HEK293 (cell line): ENCODE data around the gene IFNLR1.

Experiments used
- CTCF ChIA-PET: fragments of 350-600 bp; formaldehyde crosslinking; extraction: SDS; loops from one replicate; lab custom pipeline; 2021; ENCODE audit warnings: antibody characterized with exemption; lab: Yijun Ruan, JAX
- POLR2A ChIA-PET: fragments of 300-600 bp; formaldehyde crosslinking; extraction: SDS; loops from one replicate; lab custom pipeline; 2020; ENCODE audit warnings: antibody characterized with exemption, inconsistent platforms; lab: Yijun Ruan, JAX
- H3K27ac ChIP-seq: fragments of 200-500 bp; sonication (Bioruptor generic); 2 replicates; pipeline ENCODE4 v1.5.1; 2014; ENCODE audit warnings: low read depth, low read length, control low read depth, inconsistent platforms; ENCODE audit errors: extremely low read depth
- H3K36me3 ChIP-seq, 2 experiments: fragments of 200-500 bp in 1 of 2; sonication (Bioruptor generic) in 1 of 2; 1 replicate in 1 of 2; 2 replicates in 1 of 2; pipeline ENCODE4 v1.5.1; 2014 to 2017; ENCODE audit warnings: inconsistent platforms in 2 of 2, low read length in 2 of 2; ENCODE audit not compliant: control insufficient read depth in 2 of 2, insufficient read depth in 1 of 2
- H3K4me1 ChIP-seq: fragments of 200-500 bp; sonication (Bioruptor generic); 2 replicates; pipeline ENCODE4 v1.5.1; 2014; ENCODE audit warnings: mild to moderate bottlenecking, low read length, inconsistent platforms; ENCODE audit not compliant: control insufficient read depth, insufficient read depth
- H3K4me3 ChIP-seq: 2 replicates; pipeline ENCODE4 v1.5.1; 2011; ENCODE audit warnings: low read depth, mild to moderate bottlenecking, control low read depth, low read length, moderate library complexity
- H3K9me3 ChIP-seq: fragments of 200-500 bp; sonication (Bioruptor generic); 2 replicates; pipeline ENCODE4 v1.5.1; 2014; ENCODE audit warnings: low read depth, low read length, inconsistent platforms; ENCODE audit not compliant: control insufficient read depth, insufficient read depth
- EGR2 ChIP-seq: fragments of 450-650 bp; formaldehyde crosslinking; IDR thresholded peaks from 2 replicates; pipeline ENCODE4 v1.5.1; 2016; ENCODE audit warnings: low read depth, missing biosample characterization, missing genetic modification characterization
- GLIS2 ChIP-seq: fragments of 450-650 bp; formaldehyde crosslinking; IDR thresholded peaks from 2 replicates; pipeline ENCODE4 v1.5.1; 2016; ENCODE audit warnings: missing biosample characterization, missing genetic modification characterization
- IKZF3 ChIP-seq: fragments of 450-650 bp; IDR thresholded peaks from 2 replicates; pipeline ENCODE4 v1.5.0; 2018; ENCODE audit warnings: missing biosample characterization, mild to moderate bottlenecking, missing genetic modification characterization, moderate library complexity
- REST ChIP-seq: fragments of 450-650 bp; formaldehyde crosslinking; IDR thresholded peaks from 2 replicates; pipeline ENCODE4 v1.5.1; 2016; ENCODE audit warnings: missing biosample characterization, missing genetic modification characterization
- YY2 ChIP-seq: fragments of 450-650 bp; formaldehyde crosslinking; IDR thresholded peaks from 2 replicates; pipeline ENCODE4 v1.5.1; 2016; ENCODE audit warnings: missing biosample characterization, missing genetic modification characterization
- ZFHX2 ChIP-seq: fragments of 450-650 bp; formaldehyde crosslinking; conservative IDR thresholded peaks from 2 replicates; pipeline ENCODE4 v1.5.1; 2016; ENCODE audit warnings: missing biosample characterization, missing genetic modification characterization
- ZFP3 ChIP-seq: fragments of 450-650 bp; formaldehyde crosslinking; IDR thresholded peaks from 2 replicates; pipeline ENCODE4 v1.5.1; 2016; ENCODE audit warnings: low read depth, missing biosample characterization, missing genetic modification characterization
- ZNF324 ChIP-seq: fragments of 450-650 bp; formaldehyde crosslinking; IDR thresholded peaks from 2 replicates; pipeline ENCODE4 v1.5.1; 2016; ENCODE audit warnings: missing biosample characterization, missing genetic modification characterization
- ZNF623 ChIP-seq: fragments of 450-650 bp; formaldehyde crosslinking; IDR thresholded peaks from 2 replicates; pipeline ENCODE4 v1.5.1; 2016; ENCODE audit warnings: missing biosample characterization, missing genetic modification characterization
- ZNF837 ChIP-seq: fragments of 450-650 bp; formaldehyde crosslinking; IDR thresholded peaks from 2 replicates; pipeline ENCODE4 v1.5.1; 2016; ENCODE audit warnings: missing biosample characterization, missing genetic modification characterization
- TF ChIP-seq, protein P1 (sequence below): fragments of 450-650 bp; formaldehyde crosslinking; conservative IDR thresholded peaks from 2 replicates; pipeline ENCODE4 v1.5.1; 2016; ENCODE audit warnings: low read depth, missing biosample characterization, missing genetic modification characterization
- TF ChIP-seq, protein P2 (sequence below): fragments of 450-650 bp; formaldehyde crosslinking; optimal IDR thresholded peaks from 2 replicates; pipeline ENCODE3; 2016; ENCODE audit warnings: missing biosample characterization, mild to moderate bottlenecking, missing genetic modification characterization

The IFNLR1 gene

DNA sequence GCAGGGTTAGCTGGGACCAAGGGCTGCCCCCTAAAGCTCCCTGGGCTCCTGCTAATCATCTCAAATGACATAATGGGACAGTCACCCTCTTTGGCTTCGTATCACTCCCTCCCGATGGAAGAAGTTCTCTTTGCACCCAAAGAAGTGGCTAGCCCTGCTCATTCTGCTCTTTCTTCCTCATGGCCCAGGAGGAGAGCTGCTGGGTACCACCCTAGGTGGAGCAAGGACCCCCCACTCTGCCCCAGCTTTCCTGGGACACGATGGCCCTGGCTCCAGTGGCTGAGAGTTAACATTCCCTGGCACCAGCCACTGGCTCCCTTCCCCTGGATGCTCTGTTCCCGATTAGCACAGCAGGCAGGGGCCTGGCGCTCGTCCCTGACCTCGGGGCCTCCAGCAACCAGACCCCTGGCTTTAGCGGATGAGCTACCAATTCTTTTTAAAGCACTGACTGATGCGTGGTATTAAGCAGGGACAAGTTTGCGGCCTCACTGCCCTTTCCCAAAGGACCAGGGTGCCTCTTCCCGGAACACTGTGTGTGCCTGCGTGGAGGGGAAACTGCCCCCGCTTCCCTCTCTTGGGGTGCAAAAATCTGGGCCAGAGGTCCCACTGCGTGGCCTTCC lies 76.3 kb downstream of the IFNLR1 start:
- CTCF ChIA-PET, result interaction anchor here (0.6 to 1.8 kb wide), 6 partner anchors 39 to 340 kb away, joined by 3 to 5 read pairs (median 4); no protein-coding TSS in a partner anchor
- Histone ChIP-seq H3K4me1 (no peaks in the 10 kb centered on the region), H3K36me3 (no peaks in the 10 kb centered on the region), H3K4me3 (no peak overlapping the region), H3K9me3 (no peaks in the 10 kb centered on the region), H3K27ac (no peak overlapping the region)
- TF ChIP-seq ZFP3 (tag by site-specific recombination) (no peak), GLIS2 (tag by site-specific recombination) (peak; percentile 16; the same call in 1 of the 2 replicates)
- TF ChIP-seq, all 188 proteins: peak for 1
- POLR2A ChIA-PET, result no interaction called here

GRCh38 chr1:24109686-24110475 lies 77.2 kb downstream of the IFNLR1 start:
- TF ChIP-seq EGR2 (tag by site-specific recombination), result peak; percentile 60; the same call in 1 of the 2 replicates
- TF ChIP-seq ZFHX2 (tag by site-specific recombination), result peak; percentile 88
- TF ChIP-seq YY2, result no peak
- no peak for TF ChIP-seq IKZF3 (tag by site-specific recombination)
- TF ChIP-seq ZNF837, result no peak
- TF ChIP-seq, all 188 proteins: peak for 2
- H3K36me3 ChIP-seq, result no peaks in the 10 kb centered on the region
- H3K9me3 ChIP-seq, result no peaks in the 10 kb centered on the region
- CTCF ChIA-PET, result interaction anchor here (0.6 to 1.8 kb wide), 3 partner anchors 38 to 160 kb away, joined by 4 to 5 read pairs (median 4); no protein-coding TSS in a partner anchor
- POLR2A ChIA-PET, result no interaction called here
- 0 out of 2 replicates have a peak, but pooled peaks cover 2% of the 10 kb centered on the region for H3K4me1 ChIP-seq
- H3K27ac ChIP-seq, result no peak overlapping the region
- H3K4me3 ChIP-seq, result no peak overlapping the region

DNA sequence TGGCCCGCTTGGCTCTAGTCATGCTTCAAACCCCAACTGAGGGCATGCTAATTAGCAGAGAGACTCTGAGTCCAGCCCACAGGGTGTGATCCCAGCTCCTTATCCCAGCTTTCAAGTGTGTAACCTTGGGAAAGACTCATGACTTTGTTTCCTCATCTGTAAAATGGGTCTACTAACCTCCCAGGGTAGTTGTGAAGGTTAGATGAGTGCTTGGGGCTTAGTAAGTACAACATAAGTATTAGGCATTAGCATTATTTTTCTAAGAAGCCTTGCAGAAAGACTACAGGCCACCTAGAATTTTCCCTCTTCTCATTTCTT lies 78.0 kb downstream of the IFNLR1 start:
- H3K27ac ChIP-seq, result no peak overlapping the region
- POLR2A ChIA-PET, result no interaction called here
- CTCF ChIA-PET, result interaction anchor here (0.5 to 0.6 kb wide), 2 partner anchors 90 to 130 kb away, joined by 3 to 5 read pairs; no protein-coding TSS in a partner anchor

More for the DNA sequence above, 78.0 kb downstream of the IFNLR1 start:
- Histone ChIP-seq H3K9me3 (no peaks in the 10 kb centered on the region), H3K4me3 (no peak overlapping the region), H3K36me3 (no peaks in the 10 kb centered on the region), H3K4me1 (0 out of 2 replicates have a peak, but pooled peaks cover 2% of the 10 kb centered on the region)
- TF ChIP-seq REST (tag by site-specific recombination) (no peak), ZNF623 (tag by site-specific recombination) (0 out of 2 replicates have a peak, but pooled peaks have one; percentile 23), ZNF324 (no peak)
- TF ChIP-seq, protein P1, sequence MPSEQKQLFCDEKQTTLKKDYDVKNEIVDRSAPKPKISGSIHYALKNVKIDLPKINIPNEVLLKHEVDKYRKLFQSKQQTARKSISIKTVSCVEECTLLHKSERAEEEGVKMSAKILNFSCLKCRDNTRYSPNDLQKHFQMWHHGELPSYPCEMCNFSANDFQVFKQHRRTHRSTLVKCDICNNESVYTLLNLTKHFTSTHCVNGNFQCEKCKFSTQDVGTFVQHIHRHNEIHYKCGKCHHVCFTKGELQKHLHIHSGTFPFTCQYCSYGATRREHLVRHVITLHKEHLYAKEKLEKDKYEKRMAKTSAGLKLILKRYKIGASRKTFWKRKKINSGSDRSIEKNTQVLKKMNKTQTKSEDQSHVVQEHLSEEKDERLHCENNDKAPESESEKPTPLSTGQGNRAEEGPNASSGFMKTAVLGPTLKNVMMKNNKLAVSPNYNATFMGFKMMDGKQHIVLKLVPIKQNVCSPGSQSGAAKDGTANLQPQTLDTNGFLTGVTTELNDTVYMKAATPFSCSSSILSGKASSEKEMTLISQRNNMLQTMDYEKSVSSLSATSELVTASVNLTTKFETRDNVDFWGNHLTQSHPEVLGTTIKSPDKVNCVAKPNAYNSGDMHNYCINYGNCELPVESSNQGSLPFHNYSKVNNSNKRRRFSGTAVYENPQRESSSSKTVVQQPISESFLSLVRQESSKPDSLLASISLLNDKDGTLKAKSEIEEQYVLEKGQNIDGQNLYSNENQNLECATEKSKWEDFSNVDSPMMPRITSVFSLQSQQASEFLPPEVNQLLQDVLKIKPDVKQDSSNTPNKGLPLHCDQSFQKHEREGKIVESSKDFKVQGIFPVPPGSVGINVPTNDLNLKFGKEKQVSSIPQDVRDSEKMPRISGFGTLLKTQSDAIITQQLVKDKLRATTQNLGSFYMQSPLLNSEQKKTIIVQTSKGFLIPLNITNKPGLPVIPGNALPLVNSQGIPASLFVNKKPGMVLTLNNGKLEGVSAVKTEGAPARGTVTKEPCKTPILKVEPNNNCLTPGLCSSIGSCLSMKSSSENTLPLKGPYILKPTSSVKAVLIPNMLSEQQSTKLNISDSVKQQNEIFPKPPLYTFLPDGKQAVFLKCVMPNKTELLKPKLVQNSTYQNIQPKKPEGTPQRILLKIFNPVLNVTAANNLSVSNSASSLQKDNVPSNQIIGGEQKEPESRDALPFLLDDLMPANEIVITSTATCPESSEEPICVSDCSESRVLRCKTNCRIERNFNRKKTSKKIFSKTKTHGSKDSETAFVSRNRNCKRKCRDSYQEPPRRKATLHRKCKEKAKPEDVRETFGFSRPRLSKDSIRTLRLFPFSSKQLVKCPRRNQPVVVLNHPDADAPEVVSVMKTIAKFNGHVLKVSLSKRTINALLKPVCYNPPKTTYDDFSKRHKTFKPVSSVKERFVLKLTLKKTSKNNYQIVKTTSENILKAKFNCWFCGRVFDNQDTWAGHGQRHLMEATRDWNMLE (tag by site-specific recombination), result no peak
- TF ChIP-seq, protein P2, sequence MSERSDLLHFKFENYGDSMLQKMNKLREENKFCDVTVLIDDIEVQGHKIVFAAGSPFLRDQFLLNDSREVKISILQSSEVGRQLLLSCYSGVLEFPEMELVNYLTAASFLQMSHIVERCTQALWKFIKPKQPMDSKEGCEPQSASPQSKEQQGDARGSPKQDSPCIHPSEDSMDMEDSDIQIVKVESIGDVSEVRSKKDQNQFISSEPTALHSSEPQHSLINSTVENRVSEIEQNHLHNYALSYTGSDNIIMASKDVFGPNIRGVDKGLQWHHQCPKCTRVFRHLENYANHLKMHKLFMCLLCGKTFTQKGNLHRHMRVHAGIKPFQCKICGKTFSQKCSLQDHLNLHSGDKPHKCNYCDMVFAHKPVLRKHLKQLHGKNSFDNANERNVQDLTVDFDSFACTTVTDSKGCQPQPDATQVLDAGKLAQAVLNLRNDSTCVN (tag by site-specific recombination), result no peak
- TF ChIP-seq, all 188 proteins: peak for 1
